ENCODE results near the gene TMEM117.

GRCh38 chr12:43945983-43946382, 110.1 kb downstream of the TMEM117 start:
- TF ChIP-seq CTCF (IDR thresholded peaks at IDR 0.05; ENCODE audit: low read length), result no peak
- TF ChIP-seq EZH2 (IDR thresholded peaks at IDR 0.05; ENCODE audit: borderline replicate concordance, low read length), result no peak

Measured in OCI-LY1 (cell line).